OCI-LY7 (cell line): ENCODE data around the gene EP400.

Experiments used
- CTCF ChIP-seq: fragments of 200-600 bp; sonication (generic); conservative IDR thresholded peaks from 2 replicates; pipeline ENCODE4 v1.5.1; 2014; ENCODE audit warnings: mild to moderate bottlenecking, antibody characterized with exemption, low read length, moderate library complexity, mixed read lengths
- EZH2phosphoT487 ChIP-seq: fragments of 200-600 bp; sonication (generic); IDR thresholded peaks from 2 replicates; pipeline ENCODE4 v1.6.1; 2018; ENCODE audit warnings: low read depth, borderline replicate concordance, mild to moderate bottlenecking, mixed run types, antibody characterized with exemption, low read length, moderate library complexity, mixed read lengths

- no peak for TF ChIP-seq CTCF
- no peak for TF ChIP-seq EZH2phosphoT487
Measured at GRCh38 chr12:131907379-131908091, 42.2 kb upstream of the EP400 start.
